Endothelial cell of umbilical vein (primary cell): Measurements from ENCODE around the gene SELPLG.

Experiments used
- CTCF ChIP-seq, 2 donors: IDR thresholded peaks; 1 replicate in 1 of 2; 2 replicates in 1 of 2; pipeline ENCODE4 v1.5.1; 2011; ENCODE audit warnings: low read length in 2 of 2, mild to moderate bottlenecking in 2 of 2, moderate library complexity in 2 of 2, control low read depth in 1 of 2, inconsistent platforms in 1 of 2, low read depth in 1 of 2; ENCODE audit not compliant: insufficient read depth in 1 of 2; ENCODE audit errors: extremely low read depth in 1 of 2
- POLR2A ChIP-seq: IDR thresholded peaks from 2 replicates; pipeline ENCODE4 v1.6.1; 2012; ENCODE audit warnings: low read depth, mild to moderate bottlenecking, control low read depth, low read length

GRCh38 chr12:108585864-108586263, 47.8 kb downstream of the SELPLG start:
- TF ChIP-seq POLR2A (no peak), CTCF (IDR thresholded peaks at IDR 0.05; ENCODE audit: extremely low read depth in 1 of 2, insufficient read depth in 1 of 2, low read depth in 1 of 2, low read length in 2 of 2) (no peak)
